ENCODE data around the gene RBM4B. TPM values are rescaled to one million over a fixed set of nuclear protein-coding genes. Genes with fewer than 3 reads are reported as not detected.

Gene RBM4B
- total RNA-seq, 1 donor from 2014 or later, result 16.9 TPM

GRCh38 chr11:66707486-66707885, 29.8 kb upstream of the RBM4B start:
- no peak for DNase-seq (ENCODE audit: low read depth, low spot score)

GRCh38 chr11:66706989-66707388, 29.3 kb upstream of the RBM4B start:
- DNase-seq (ENCODE audit: low read depth, low spot score), result no peak

DNA sequence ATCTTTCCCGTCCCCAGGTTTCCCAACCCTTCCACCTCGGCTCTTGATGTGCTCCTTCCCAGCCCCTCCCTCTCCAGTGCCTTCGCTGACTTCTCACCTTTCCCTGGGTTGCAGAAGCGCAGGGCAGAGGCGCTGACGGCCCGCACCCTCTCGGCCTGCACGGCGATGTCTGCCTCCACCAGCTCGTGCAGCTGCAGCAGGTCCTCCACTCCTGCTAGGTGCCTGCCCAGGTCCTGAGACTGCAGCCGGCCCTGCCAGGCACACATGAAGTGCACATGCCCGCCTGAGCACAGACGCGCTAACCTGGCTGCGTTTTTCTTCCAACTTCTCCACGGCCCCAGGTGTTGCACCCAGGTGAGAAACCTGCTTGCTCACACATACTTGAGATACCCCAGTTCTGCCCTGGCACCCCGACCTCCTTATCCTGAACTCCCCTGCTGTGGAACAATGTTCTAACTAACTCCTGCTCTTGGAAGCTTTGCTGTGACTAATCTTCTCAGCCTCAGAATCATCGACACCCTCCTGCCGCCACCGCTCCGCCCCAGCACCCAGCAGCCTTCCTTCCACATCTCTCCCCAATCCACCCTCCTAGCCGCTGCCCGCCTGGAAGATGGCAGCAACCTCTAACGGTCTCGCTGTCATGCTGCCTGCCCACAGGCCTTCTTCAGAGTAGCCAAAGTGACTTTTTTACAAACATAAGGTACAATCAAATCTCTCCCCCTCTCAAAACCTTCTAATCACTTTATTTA, 28.1 kb upstream of the RBM4B start:
- no peak for DNase-seq (ENCODE audit: low read depth, low spot score)

GRCh38 chr11:66704659-66705360, 27.1 kb upstream of the RBM4B start:
- no peak for DNase-seq (ENCODE audit: low read depth, low spot score)

GRCh38 chr11:66701432-66702240, 23.9 kb upstream of the RBM4B start:
- no peak for DNase-seq (ENCODE audit: low read depth, low spot score)

DNA sequence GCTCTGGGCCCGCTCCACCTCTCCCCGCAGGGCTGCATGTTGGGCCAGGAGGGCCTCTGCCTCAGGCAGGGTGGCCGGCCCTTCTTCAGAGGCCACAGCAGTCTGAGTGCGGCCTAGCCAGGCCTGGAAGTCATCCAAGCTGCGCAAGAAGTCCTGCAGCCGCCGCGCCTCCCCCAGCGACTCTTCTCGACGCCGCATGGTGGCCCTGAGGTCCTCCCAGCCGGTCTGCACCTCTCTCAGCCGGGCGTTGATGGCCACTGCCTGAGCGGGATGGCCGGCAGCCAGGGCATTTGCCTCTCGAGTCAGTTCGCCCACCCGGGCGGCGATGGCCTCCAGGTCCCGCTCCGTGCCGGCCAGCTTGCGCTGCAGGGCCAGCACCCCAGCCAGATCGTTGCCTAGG, 23.1 kb upstream of the RBM4B start:
- DNase-seq (ENCODE audit: low read depth, low spot score), result no peak

- DNase-seq (ENCODE audit: low read depth, low spot score), result no peak
Measured at GRCh38 chr11:66700337-66700736, 22.6 kb upstream of the RBM4B start.

DNA sequence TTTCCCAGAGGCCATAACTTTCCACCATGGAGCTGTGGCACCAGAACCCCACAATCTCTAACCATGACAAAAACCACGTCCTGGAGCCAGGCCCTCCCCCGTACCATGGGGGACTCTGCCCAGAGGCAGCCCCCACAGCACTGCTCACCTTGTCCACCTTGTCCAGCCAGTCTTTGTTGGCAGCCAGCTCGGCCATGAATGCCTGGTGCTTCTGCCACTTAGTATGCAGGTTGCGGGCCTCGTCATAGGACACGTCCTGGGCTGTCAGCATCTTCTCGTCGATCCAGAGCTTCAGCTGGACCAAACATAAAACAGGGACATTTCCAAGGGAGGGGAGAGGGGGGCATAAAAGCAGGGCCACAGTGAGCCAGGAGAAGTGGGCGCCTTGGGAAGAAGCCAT, 20.8 kb upstream of the RBM4B start:
- no peak for DNase-seq (ENCODE audit: low read depth, low spot score)

DNA sequence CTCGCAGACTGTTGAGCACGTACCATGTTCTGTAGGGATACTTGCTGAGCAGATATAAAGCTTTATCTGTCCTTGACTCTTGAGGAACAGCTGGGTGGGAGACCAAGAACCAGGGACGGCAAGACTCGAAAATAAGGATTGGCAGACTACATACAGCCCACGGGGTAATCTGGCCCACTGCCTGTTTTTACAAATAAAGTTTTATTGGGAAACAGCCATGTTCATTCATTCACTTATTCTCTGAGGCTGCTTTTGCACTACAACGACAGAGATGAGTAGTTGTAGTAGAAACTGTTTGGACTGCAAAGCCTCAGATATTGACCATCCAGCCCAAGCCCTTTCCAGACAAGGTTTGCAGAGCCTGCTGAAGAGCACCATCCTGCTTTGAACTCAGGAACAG, 20.3 kb upstream of the RBM4B start:
- DNase-seq (ENCODE audit: low read depth, low spot score), result no peak

DNA sequence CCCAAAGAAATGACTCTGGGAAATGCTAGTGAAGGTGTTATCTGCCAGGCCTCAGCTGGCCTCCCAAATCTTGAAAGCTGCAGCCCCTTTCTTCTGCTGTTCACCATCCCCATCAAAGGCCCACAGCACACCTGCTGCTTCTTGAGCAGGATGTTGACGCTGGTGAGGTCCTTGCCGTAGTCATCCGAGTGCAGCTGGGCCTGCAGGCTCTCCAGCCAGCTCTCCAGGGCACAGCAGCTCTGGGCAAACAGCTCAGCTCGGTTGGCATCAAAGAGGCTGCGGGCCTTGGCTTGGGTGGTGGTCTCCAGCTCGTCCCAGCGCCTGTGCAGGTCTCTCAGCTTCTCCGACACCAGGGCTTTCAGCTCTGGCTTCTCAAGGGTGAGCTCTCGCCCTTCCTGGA, 18.5 kb upstream of the RBM4B start:
- DNase-seq (ENCODE audit: low read depth, low spot score), result no peak

GRCh38 chr11:66694732-66695207, 17.1 kb upstream of the RBM4B start:
- peak; percentile 90 for DNase-seq (ENCODE audit: low read depth, low spot score)

GRCh38 chr11:66694056-66694410, 16.3 kb upstream of the RBM4B start:
- no peak for DNase-seq (ENCODE audit: low read depth, low spot score)

DNA sequence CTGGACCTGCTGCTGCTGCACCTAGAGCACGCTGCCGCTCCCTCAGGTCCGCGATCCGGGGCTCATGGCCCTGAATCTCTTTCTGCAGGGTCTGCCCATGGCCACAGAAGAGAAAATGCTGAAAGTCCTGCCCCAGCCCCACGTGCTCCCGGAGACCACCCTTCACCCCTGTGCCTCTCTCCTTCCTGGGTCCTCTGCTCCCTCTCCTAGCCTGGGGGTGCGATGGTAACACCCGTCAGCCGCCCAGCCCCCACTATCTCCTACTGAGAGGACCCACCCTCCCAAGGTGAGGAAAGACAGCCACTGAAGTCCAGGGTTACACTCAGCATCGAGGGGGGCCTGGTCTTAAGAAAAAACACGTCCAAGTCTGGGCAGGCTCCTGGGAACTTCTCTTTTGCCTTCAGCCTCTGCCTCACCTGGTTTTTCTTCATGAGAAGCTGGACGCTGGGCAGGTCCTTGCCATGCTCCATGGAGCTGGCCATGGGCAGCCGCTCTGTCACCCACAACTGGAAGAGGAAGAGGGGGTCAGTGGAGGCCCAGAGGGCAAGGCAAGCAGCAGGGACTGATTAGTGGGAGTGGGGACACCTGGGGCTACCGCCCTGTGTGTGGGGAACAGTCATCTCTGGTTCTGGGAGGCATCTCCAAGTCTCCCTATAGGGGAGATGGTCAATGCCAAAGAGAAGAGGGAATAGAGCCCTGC, 15.8 kb upstream of the RBM4B start:
- DNase-seq (ENCODE audit: low read depth, low spot score), result no peak

DNA sequence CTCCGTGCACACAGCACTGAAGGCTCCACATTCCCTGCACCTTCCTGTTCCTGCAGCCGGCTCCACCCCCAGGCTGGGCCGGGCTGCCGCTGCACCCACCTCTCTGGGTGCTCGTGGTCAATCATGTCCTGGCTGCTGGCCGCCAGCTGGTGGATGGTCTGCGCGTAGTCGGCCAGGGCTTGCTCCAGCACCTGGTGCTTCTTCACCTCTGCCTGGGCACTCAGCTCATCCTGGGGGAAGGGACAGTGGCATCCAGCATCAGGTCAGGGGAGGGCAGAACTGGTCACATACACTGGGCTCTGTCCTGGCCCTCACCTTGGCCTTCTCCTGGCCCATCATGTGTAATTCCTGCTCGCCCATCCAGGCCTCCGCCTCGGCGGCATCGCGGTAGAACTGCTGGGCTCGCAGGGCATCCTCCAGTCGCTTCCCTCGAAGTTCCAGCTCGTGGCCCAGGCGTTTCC, 15.2 kb upstream of the RBM4B start:
- no peak for DNase-seq (ENCODE audit: low read depth, low spot score)

GRCh38 chr11:66692446-66692845, 14.8 kb upstream of the RBM4B start:
- DNase-seq (ENCODE audit: low read depth, low spot score), result no peak

DNA sequence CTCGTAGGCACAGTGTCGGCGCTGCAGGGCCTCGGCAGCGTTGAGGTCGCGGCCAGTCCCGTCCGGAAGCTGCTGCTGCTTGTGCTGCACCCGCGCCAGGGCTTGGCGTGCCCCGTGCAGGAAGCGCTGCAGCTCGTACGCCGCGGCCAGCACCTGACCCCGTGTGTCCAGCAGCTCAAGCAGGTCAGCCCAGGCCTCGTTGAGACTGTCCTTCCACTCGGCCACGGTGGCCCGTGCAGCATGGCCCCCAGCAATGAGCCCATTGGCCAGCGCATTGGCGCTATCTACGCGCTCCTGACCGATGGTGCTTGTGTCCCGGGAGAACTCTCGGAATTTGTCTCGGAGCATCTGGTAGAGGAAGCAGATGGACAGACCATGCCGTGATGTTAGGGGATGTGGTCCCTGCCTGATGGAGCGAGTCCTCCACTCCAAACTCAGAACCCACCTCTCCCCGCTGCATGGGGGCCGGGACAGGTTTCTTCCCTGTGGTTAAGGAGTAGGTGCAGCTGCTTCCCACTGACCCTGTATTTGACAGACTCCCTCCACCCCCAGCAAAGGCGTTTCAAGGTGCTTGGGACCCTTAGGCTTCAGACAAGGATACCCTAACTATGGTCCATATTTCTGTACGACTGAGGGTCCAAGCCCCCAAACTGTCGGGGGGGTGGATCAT, 13.8 kb upstream of the RBM4B start:
- DNase-seq (ENCODE audit: low read depth, low spot score), result no peak

DNA sequence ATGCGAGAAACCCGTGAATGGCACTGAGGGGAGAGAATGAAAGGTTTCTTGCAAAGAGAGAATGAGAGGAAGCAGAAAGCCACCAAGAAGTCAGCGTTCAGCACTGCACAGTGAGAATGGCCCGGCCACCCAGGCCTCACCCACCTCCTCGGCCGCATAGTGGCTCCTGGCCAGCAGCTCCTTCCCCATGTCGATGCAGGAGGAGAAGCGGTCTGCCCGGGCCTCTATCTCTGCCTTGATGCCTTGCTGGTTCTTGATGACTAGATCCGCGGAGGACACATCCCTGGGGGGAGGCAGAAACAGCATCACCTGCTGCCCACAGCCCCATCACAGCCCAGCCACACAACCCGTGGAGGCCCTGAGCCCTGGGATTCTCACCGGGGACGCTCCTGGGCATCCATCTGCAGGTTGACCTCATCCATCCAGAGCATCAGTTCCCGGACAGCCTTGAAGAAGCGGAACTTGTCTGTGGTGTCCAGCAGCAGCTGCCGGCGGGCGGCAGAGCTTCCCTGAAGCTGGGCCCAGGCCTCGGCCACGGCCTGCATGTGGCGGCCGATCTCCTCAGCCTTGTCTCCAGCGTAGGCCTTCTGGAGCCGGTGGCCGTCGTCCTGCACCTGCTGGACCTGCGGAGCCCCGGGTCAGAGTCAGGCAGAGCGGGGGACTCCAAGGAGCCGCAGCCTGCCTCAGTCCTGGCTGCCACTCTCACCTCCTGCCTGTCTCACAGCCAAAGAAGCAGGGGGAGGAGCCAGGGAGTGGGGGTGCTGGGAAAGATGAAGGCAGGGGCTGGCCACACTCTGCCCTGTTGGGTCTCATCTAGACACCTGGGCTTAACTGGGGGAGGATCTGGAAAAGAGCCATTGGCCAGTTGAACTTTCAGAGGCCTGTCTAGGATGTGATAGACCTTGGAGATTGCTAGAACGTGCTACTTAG, 12.2 kb upstream of the RBM4B start:
- DNase-seq (ENCODE audit: low read depth, low spot score), result no peak

DNA sequence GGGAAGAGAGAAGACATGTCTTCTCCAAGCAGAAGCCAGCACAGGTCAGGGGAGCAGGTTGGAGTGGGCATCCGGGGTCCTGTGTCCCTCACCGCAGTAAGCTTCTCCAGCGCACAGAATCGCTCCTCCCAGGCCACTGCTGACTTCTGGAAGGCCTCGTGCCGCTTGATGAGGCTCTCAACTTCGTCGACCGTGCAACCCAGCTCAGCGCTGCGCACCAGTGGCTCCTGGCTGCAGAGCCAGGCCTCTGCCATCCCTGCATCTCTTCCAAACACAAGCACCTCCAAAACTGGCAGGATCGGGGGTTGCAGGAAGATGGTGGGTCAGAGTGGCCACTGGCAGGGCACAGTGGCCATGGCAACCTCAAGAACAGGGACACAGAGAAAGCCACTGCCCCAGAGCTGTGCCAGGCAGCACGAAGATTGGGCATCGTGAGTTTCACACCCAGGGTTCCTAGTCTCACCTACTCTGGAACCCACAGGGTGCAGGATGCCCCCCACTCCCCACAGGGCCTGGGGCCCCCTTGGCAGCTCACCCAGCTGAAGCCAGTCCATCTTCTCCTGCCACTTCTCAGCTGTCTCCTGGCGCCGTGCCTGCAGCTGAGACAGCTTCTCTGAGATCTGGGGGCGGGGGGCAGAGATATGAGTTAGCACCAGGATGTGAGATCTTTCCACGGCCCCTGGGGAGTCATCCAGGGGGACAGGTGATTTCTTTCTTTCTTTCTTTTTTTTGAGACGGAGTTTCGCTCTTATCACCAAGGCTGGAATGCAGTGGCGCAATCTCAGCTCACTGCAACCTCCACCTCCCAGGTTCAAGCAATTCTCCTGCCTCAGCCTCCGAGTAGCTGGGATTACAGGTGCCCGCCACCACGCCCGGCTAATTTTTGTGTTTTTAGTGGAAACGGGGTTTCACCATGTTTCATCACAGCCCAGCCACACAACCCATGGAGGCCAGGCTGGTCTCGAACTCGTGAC, 11.2 kb upstream of the RBM4B start:
- no peak for DNase-seq (ENCODE audit: low read depth, low spot score)

DNA sequence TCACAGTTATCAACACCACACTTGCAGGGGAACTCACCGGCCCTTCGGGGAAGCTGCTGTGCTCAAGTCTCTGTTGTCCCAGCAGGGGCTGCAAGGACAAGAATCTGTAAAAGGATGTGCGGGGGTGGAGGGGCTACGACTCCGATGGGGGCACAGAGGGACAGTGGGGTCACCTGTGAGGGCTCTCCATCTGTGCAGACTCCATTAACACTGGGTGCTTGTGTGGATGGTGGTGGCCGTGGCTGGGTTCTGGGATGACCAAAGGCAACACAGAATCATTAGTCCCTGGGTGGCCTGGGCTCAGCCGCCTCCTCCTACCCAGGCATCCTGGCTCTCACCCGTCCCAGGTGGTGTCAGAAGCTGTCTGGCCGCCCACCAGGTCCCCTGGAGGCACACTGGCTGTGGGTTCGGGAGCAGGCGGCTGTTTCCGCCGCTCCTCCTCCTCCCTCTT, 10.2 kb upstream of the RBM4B start:
- DNase-seq (ENCODE audit: low read depth, low spot score), result no peak
